Stimulated activated CD8-positive, alpha-beta memory T cell treated with anti-CD3 and anti-CD28 coated beads, Interleukin-15, amount 100 ng/mL, for 24 hours (primary cell): ENCODE results near the gene CEP76.

Experiments
- DNase-seq: peaks from one replicate; pipeline ENCODE4 v3.0.0-alpha.2; 2020; ENCODE audit warnings: low read depth

Gene CEP76

GRCh38 chr18:12711446-12711845 lies 8.9 kb upstream of the CEP76 start:
- no peak for DNase-seq

- DNase-seq: no peak
These were observed 1.1 kb upstream of the CEP76 start for GRCh38 chr18:12703664-12704063.

- no peak for DNase-seq
These were observed 609 bp upstream of the CEP76 start for GRCh38 chr18:12703096-12703567.

- no peak for DNase-seq
These were observed 1.4 kb downstream of the CEP76 start for GRCh38 chr18:12701161-12701560.

GRCh38 chr18:12699747-12700146 lies 2.8 kb downstream of the CEP76 start:
- no peak for DNase-seq

GRCh38 chr18:12694032-12694431 lies 8.5 kb downstream of the CEP76 start:
- no peak for DNase-seq

GRCh38 chr18:12692206-12692605 lies 10.3 kb downstream of the CEP76 start:
- no peak for DNase-seq

GRCh38 chr18:12689256-12689850 lies 13.2 kb downstream of the CEP76 start:
- DNase-seq: no peak

- no peak for DNase-seq
These were observed 16.4 kb downstream of the CEP76 start for GRCh38 chr18:12686100-12686499.

- no peak for DNase-seq
These were observed 23.2 kb downstream of the CEP76 start for GRCh38 chr18:12679183-12679786.

- DNase-seq: no peak
These were observed 34.5 kb downstream of the CEP76 start for GRCh38 chr18:12668041-12668440.

GRCh38 chr18:12659904-12660605 lies 42.5 kb downstream of the CEP76 start:
- no peak for DNase-seq

- DNase-seq: no peak
These were observed 43.9 kb downstream of the CEP76 start for GRCh38 chr18:12658426-12659138.

GRCh38 chr18:12657684-12658425 lies 44.7 kb downstream of the CEP76 start, which contains the start of gene SPIRE1:
TSS of gene SPIRE1 (minus strand) at chr18:12658107. CDS start at chr18:12657866, 241 bp downstream.
- DNase-seq: no peak

- DNase-seq: no peak
These were observed 45.4 kb downstream of the CEP76 start for GRCh38 chr18:12656938-12657683.

GRCh38 chr18:12656605-12656937 lies 46.0 kb downstream of the CEP76 start:
- no peak for DNase-seq

- no peak for DNase-seq
These were observed 47.6 kb downstream of the CEP76 start for GRCh38 chr18:12654971-12655370.

- DNase-seq: no peak
These were observed 49.6 kb downstream of the CEP76 start for GRCh38 chr18:12652861-12653401.

GRCh38 chr18:12651651-12652050 lies 50.9 kb downstream of the CEP76 start:
- DNase-seq: no peak

- no peak for DNase-seq
These were observed 54.8 kb downstream of the CEP76 start for GRCh38 chr18:12647773-12648172.

GRCh38 chr18:12645751-12646203 lies 56.7 kb downstream of the CEP76 start:
- DNase-seq: no peak
